WTC11 (cell line): ENCODE results near the gene MRPL28.

ENCODE experiments used
- ATF3 ChIP-seq: sonication (generic); formaldehyde crosslinking; conservative IDR thresholded peaks from 2 replicates; pipeline ENCODE4 v1.8.1; 2022; ENCODE audit warnings: mild to moderate bottlenecking, missing genetic modification reagents
- CTCF ChIP-seq: fragments of 200-600 bp; IDR thresholded peaks from 2 replicates; pipeline ENCODE4 v1.8.0; 2022; ENCODE audit warnings: antibody characterized with exemption
- MXD4 ChIP-seq: fragments of 250-450 bp; sonication (Bioruptor Pico); IDR thresholded peaks from 2 replicates; pipeline ENCODE4 v1.8.0; 2021; ENCODE audit warnings: mild to moderate bottlenecking, moderate library complexity, borderline replicate concordance
- NFYB ChIP-seq: sonication (generic); formaldehyde crosslinking; conservative IDR thresholded peaks from 2 replicates; pipeline ENCODE4 v1.8.0; 2022; ENCODE audit warnings: low read depth, missing genetic modification reagents
- SMAD3 ChIP-seq: sonication (generic); formaldehyde crosslinking; IDR thresholded peaks from 2 replicates; pipeline ENCODE4 v1.8.0; 2022; ENCODE audit warnings: missing genetic modification reagents, mild to moderate bottlenecking, borderline replicate concordance
- TEAD4 ChIP-seq: sonication (generic); formaldehyde crosslinking; IDR thresholded peaks from 2 replicates; pipeline ENCODE4 v1.8.0; 2022; ENCODE audit warnings: mild to moderate bottlenecking, missing genetic modification reagents
- ZBTB21 ChIP-seq: sonication (generic); formaldehyde crosslinking; IDR thresholded peaks from 2 replicates; pipeline ENCODE4 v1.8.1; 2023; ENCODE audit warnings: mild to moderate bottlenecking, missing genetic modification reagents, borderline replicate concordance
- ZNF121 ChIP-seq: sonication (generic); formaldehyde crosslinking; IDR thresholded peaks from 2 replicates; pipeline ENCODE4 v1.8.0; 2023; ENCODE audit warnings: missing genetic modification reagents
- ZSCAN18 ChIP-seq: fragments of 250-450 bp; sonication (Bioruptor Pico); IDR thresholded peaks from 2 replicates; pipeline ENCODE4 v2.1.2; 2022; ENCODE audit warnings: mild to moderate bottlenecking, moderate library complexity
- TF ChIP-seq, protein P1 (sequence below): fragments of 250-450 bp; sonication (Bioruptor Pico); IDR thresholded peaks from 2 replicates; pipeline ENCODE4 v1.9.0; 2021; ENCODE audit warnings: moderate library complexity, mild to moderate bottlenecking, inconsistent platforms, borderline replicate concordance

DNA sequence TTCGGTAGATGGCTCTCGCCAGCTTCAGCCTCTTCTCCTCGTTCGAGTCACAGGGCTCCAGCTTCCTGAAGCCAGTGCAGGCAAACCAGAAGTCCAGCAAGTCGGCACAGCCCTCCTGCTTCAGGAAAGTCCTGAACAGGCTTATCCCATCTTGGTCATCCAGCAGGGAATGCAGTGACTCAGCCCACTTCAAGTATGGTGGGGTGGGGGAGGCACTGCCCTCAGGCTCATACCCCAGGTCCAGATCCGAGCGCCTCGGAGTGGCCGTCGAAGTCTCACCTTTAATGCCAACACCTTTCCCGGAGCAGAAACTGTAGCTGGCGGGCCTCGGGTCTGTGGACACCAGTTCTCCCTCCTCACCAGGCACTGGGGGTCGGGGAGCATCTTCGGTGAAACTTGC is 23.8 kb downstream of the MRPL28 start:
- TF ChIP-seq CTCF (no peak), ZSCAN18 (no peak), ZBTB21 (no peak), ZNF121 (CRISPR knock-in tag) (no peak), SMAD3 (CRISPR knock-in tag) (no peak), ATF3 (CRISPR knock-in tag) (no peak), NFYB (CRISPR knock-in tag) (no peak), MXD4 (CRISPR knock-in tag) (no peak), TEAD4 (no peak)
- TF ChIP-seq, protein P1, sequence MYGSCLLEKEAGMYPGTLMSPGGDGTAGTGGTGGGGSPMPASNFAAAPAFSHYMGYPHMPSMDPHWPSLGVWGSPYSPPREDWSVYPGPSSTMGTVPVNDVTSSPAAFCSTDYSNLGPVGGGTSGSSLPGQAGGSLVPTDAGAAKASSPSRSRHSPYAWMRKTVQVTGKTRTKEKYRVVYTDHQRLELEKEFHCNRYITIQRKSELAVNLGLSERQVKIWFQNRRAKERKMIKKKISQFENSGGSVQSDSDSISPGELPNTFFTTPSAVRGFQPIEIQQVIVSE (CRISPR knock-in tag), result no peak
